GM18873 (cell line): ENCODE measurements around the gene STEAP1B.
"Not testable (repeated sequence)": the region's sequence is repeated elsewhere in the genome, so short reads cannot be mapped to it uniquely, and the experiment has no call there.

Experiments used
- ATAC-seq: cut with Tn5 transposase; IDR thresholded peaks from one replicate; pipeline ENCODE4 v1.9.1; 2021; ENCODE audit warnings: mild to moderate bottlenecking, moderate library complexity, moderate number of reproducible peaks; ENCODE audit not compliant: unreplicated experiment, low FRiP score

Gene STEAP1B

GRCh38 chr7:22464299-22464698, 35.7 kb downstream of the STEAP1B start:
- ATAC-seq, result no peak

- ATAC-seq, result no peak
These were observed 39.5 kb downstream of the STEAP1B start for GRCh38 chr7:22460363-22460988.

GRCh38 chr7:22457471-22457870, 42.5 kb downstream of the STEAP1B start:
- no peak for ATAC-seq

GRCh38 chr7:22454446-22454845, 45.5 kb downstream of the STEAP1B start:
- ATAC-seq, result no peak

- ATAC-seq, result no peak
These were observed 46.9 kb downstream of the STEAP1B start for GRCh38 chr7:22452960-22453558.

GRCh38 chr7:22452142-22452959, 47.6 kb downstream of the STEAP1B start:
- no peak for ATAC-seq

GRCh38 chr7:22450013-22450412, 50.0 kb downstream of the STEAP1B start:
- not testable (repeated sequence) for ATAC-seq

- peak; percentile 82 for ATAC-seq
These were observed 52.2 kb downstream of the STEAP1B start for GRCh38 chr7:22447762-22448161.

GRCh38 chr7:22447008-22447407, 53.0 kb downstream of the STEAP1B start:
- no peak for ATAC-seq

- no peak for ATAC-seq
These were observed 54.1 kb downstream of the STEAP1B start for GRCh38 chr7:22445853-22446252.

GRCh38 chr7:22445140-22445743, 54.7 kb downstream of the STEAP1B start:
- ATAC-seq, result peak; percentile 38

- ATAC-seq, result no peak
These were observed 55.6 kb downstream of the STEAP1B start for GRCh38 chr7:22444181-22444971.

GRCh38 chr7:22443370-22444180, 56.4 kb downstream of the STEAP1B start:
- no peak for ATAC-seq

- ATAC-seq, result no peak
These were observed 57.1 kb downstream of the STEAP1B start for GRCh38 chr7:22442882-22443369.

GRCh38 chr7:22442187-22442881, 57.7 kb downstream of the STEAP1B start:
- ATAC-seq, result no peak

- no peak for ATAC-seq
These were observed 58.8 kb downstream of the STEAP1B start for GRCh38 chr7:22441157-22441556.

GRCh38 chr7:22438994-22439393, 61.0 kb downstream of the STEAP1B start:
- peak; percentile 48 for ATAC-seq

- ATAC-seq, result not testable (repeated sequence)
These were observed 63.4 kb downstream of the STEAP1B start for GRCh38 chr7:22436552-22436951.

- ATAC-seq, result no peak
These were observed 64.3 kb downstream of the STEAP1B start for GRCh38 chr7:22435720-22436119.
